Ishikawa (cell line): ENCODE measurements around the gene DTNBP1.

Source experiments
- FOXM1 ChIP-seq: IDR thresholded peaks from 2 replicates; pipeline ENCODE4 v1.6.1; 2012; ENCODE audit warnings: low read depth, borderline replicate concordance
- RAD21 ChIP-seq: IDR thresholded peaks from 2 replicates; pipeline ENCODE4 v1.6.1; 2012; ENCODE audit warnings: low read depth
- TF ChIP-seq, protein P1 (sequence below): IDR thresholded peaks from 2 replicates; pipeline ENCODE4 v1.6.1; 2012
- TF ChIP-seq, protein P2 (sequence below): IDR thresholded peaks from 2 replicates; pipeline ENCODE4 v1.6.1; 2012; ENCODE audit warnings: low read depth, mild to moderate bottlenecking

DNA sequence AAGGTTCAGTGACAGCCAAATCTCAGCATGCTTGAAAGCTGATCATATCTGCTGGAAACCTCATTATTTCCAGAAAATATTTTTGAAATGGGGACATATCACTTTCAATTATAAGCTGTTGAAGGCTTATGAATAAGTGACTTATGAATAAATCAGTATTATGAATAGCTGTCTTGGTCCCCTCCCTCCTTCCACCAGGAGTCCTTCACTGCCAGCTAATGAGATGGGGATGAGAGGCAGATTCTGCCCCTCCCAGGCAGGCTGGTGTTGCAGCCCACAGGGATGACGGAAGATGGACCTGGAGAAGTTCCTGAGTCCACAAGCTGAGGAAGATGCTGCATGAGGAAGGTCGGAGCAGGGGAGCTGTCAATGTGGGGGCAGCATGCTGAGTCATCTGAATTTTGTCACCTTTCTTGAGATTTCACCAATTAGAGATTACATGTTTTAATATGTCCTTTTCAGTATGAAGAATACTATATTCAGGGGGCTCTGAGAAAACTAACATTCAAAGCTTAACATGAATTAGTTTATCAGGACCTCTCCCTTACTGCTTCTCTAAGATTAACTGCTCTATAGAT, 112.2 kb downstream of the DTNBP1 start:
- TF ChIP-seq, protein P1, sequence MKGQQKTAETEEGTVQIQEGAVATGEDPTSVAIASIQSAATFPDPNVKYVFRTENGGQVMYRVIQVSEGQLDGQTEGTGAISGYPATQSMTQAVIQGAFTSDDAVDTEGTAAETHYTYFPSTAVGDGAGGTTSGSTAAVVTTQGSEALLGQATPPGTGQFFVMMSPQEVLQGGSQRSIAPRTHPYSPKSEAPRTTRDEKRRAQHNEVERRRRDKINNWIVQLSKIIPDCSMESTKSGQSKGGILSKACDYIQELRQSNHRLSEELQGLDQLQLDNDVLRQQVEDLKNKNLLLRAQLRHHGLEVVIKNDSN = no peak
- TF ChIP-seq, protein P2, sequence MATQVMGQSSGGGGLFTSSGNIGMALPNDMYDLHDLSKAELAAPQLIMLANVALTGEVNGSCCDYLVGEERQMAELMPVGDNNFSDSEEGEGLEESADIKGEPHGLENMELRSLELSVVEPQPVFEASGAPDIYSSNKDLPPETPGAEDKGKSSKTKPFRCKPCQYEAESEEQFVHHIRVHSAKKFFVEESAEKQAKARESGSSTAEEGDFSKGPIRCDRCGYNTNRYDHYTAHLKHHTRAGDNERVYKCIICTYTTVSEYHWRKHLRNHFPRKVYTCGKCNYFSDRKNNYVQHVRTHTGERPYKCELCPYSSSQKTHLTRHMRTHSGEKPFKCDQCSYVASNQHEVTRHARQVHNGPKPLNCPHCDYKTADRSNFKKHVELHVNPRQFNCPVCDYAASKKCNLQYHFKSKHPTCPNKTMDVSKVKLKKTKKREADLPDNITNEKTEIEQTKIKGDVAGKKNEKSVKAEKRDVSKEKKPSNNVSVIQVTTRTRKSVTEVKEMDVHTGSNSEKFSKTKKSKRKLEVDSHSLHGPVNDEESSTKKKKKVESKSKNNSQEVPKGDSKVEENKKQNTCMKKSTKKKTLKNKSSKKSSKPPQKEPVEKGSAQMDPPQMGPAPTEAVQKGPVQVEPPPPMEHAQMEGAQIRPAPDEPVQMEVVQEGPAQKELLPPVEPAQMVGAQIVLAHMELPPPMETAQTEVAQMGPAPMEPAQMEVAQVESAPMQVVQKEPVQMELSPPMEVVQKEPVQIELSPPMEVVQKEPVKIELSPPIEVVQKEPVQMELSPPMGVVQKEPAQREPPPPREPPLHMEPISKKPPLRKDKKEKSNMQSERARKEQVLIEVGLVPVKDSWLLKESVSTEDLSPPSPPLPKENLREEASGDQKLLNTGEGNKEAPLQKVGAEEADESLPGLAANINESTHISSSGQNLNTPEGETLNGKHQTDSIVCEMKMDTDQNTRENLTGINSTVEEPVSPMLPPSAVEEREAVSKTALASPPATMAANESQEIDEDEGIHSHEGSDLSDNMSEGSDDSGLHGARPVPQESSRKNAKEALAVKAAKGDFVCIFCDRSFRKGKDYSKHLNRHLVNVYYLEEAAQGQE = no peak
- TF ChIP-seq RAD21 = no peak
- TF ChIP-seq FOXM1 = no peak
